ENCODE measurements around the gene SIRPA. TPM values are rescaled to one million over a fixed set of nuclear protein-coding genes. Genes with fewer than 3 reads are reported as not detected.

SIRPA gene
- total RNA-seq, 2 experiments from 2014 or later: 0.10 to 0.12 TPM

GRCh38 chr20:1872459-1873097 is 22.6 kb upstream of the SIRPA start:
- no peak overlapping the region for H3K4me3 Mint-ChIP-seq
- H3K27me3 Mint-ChIP-seq (ENCODE audit: low read depth): peaks cover 25% of the 10 kb centered on the region
- H3K4me1 Mint-ChIP-seq (ENCODE audit: low read depth): no peaks in the 10 kb centered on the region
- H3K9me3 Mint-ChIP-seq: no peaks in the 10 kb centered on the region
- intact Hi-C loops (cut with micrococcal nuclease): no loop called here
- no peak overlapping the region for H3K27ac Mint-ChIP-seq
- DNase-seq: peak; percentile 48
- CTCF ChIA-PET: no interaction called here
- no peaks in the 10 kb centered on the region for H3K36me3 Mint-ChIP-seq (ENCODE audit: low read depth)

GRCh38 chr20:1874450-1875182 is 20.6 kb upstream of the SIRPA start:
- intact Hi-C loops (cut with micrococcal nuclease): no loop called here
- H3K27me3 Mint-ChIP-seq (ENCODE audit: low read depth): peaks cover 15% of the 10 kb centered on the region
- DNase-seq: no peak
- H3K4me3 Mint-ChIP-seq: no peak overlapping the region
- H3K4me1 Mint-ChIP-seq (ENCODE audit: low read depth): no peaks in the 10 kb centered on the region
- H3K27ac Mint-ChIP-seq: no peak overlapping the region
- CTCF ChIA-PET: interaction anchor here (0.7 kb wide), 1 partner anchor 888 kb away, joined by 3 read pairs; no protein-coding TSS in a partner anchor
- H3K36me3 Mint-ChIP-seq (ENCODE audit: low read depth): no peaks in the 10 kb centered on the region
- H3K9me3 Mint-ChIP-seq: no peaks in the 10 kb centered on the region

GRCh38 chr20:1875183-1875554 is 20.0 kb upstream of the SIRPA start:
- Mint-ChIP-seq H3K4me3 (no peak overlapping the region), H3K36me3 (ENCODE audit: low read depth) (no peaks in the 10 kb centered on the region), H3K4me1 (ENCODE audit: low read depth) (no peaks in the 10 kb centered on the region), H3K27me3 (ENCODE audit: low read depth) (peaks cover 11% of the 10 kb centered on the region), H3K9me3 (no peaks in the 10 kb centered on the region), H3K27ac (no peak overlapping the region)
- CTCF ChIA-PET: no interaction called here
- intact Hi-C loops (cut with micrococcal nuclease): no loop called here
- DNase-seq: no peak

- Mint-ChIP-seq H3K27ac (no peak overlapping the region), H3K4me3 (no peak overlapping the region), H3K4me1 (ENCODE audit: low read depth) (no peaks in the 10 kb centered on the region), H3K27me3 (ENCODE audit: low read depth) (peaks cover 5% of the 10 kb centered on the region), H3K9me3 (no peaks in the 10 kb centered on the region), H3K36me3 (ENCODE audit: low read depth) (no peaks in the 10 kb centered on the region)
- intact Hi-C loops (cut with micrococcal nuclease): no loop called here
- DNase-seq: no peak
- CTCF ChIA-PET: no interaction called here
These were observed 19.4 kb upstream of the SIRPA start for GRCh38 chr20:1875762-1876161.

GRCh38 chr20:1876217-1876921 is 18.8 kb upstream of the SIRPA start:
- CTCF ChIA-PET: no interaction called here
- H3K4me1 Mint-ChIP-seq (ENCODE audit: low read depth): no peaks in the 10 kb centered on the region
- H3K36me3 Mint-ChIP-seq (ENCODE audit: low read depth): no peaks in the 10 kb centered on the region
- H3K4me3 Mint-ChIP-seq: no peak overlapping the region
- intact Hi-C loops (cut with micrococcal nuclease): no loop called here
- peaks cover 4% of the 10 kb centered on the region for H3K27me3 Mint-ChIP-seq (ENCODE audit: low read depth)
- no peaks in the 10 kb centered on the region for H3K9me3 Mint-ChIP-seq
- DNase-seq: no peak
- H3K27ac Mint-ChIP-seq: no peak overlapping the region

- DNase-seq: no peak
- Mint-ChIP-seq H3K9me3 (no peaks in the 10 kb centered on the region), H3K27me3 (ENCODE audit: low read depth) (no peaks in the 10 kb centered on the region), H3K4me3 (no peak overlapping the region), H3K36me3 (ENCODE audit: low read depth) (no peaks in the 10 kb centered on the region), H3K27ac (no peak overlapping the region), H3K4me1 (ENCODE audit: low read depth) (no peaks in the 10 kb centered on the region)
- CTCF ChIA-PET: no interaction called here
- intact Hi-C loops (cut with micrococcal nuclease): no loop called here
These were observed 18.1 kb upstream of the SIRPA start for GRCh38 chr20:1876975-1877608.

- Mint-ChIP-seq H3K9me3 (no peaks in the 10 kb centered on the region), H3K4me1 (ENCODE audit: low read depth) (peaks cover 3% of the 10 kb centered on the region), H3K4me3 (no peak overlapping the region), H3K27ac (no peak overlapping the region), H3K27me3 (ENCODE audit: low read depth) (no peaks in the 10 kb centered on the region), H3K36me3 (ENCODE audit: low read depth) (no peaks in the 10 kb centered on the region)
- CTCF ChIA-PET: no interaction called here
- intact Hi-C loops (cut with micrococcal nuclease): no loop called here
- no peak for DNase-seq
These were observed 17.5 kb upstream of the SIRPA start for GRCh38 chr20:1877609-1878200.

- Mint-ChIP-seq H3K27ac (no peak overlapping the region), H3K9me3 (no peaks in the 10 kb centered on the region), H3K4me3 (no peak overlapping the region), H3K4me1 (ENCODE audit: low read depth) (peaks cover 10% of the 10 kb centered on the region), H3K36me3 (ENCODE audit: low read depth) (no peaks in the 10 kb centered on the region), H3K27me3 (ENCODE audit: low read depth) (no peaks in the 10 kb centered on the region)
- no peak for DNase-seq
- CTCF ChIA-PET: interaction anchor here (0.6 kb wide), 1 partner anchor 166 kb away, joined by 3 read pairs; no protein-coding TSS in a partner anchor
- intact Hi-C loops (cut with micrococcal nuclease): no loop called here
These were observed 15.8 kb upstream of the SIRPA start for GRCh38 chr20:1879369-1879768.

GRCh38 chr20:1879934-1880333 is 15.3 kb upstream of the SIRPA start:
- no peak for DNase-seq
- CTCF ChIA-PET: no interaction called here
- H3K36me3 Mint-ChIP-seq (ENCODE audit: low read depth): no peaks in the 10 kb centered on the region
- H3K27ac Mint-ChIP-seq: no peak overlapping the region
- peaks cover 10% of the 10 kb centered on the region for H3K4me1 Mint-ChIP-seq (ENCODE audit: low read depth)
- H3K27me3 Mint-ChIP-seq (ENCODE audit: low read depth): no peaks in the 10 kb centered on the region
- H3K9me3 Mint-ChIP-seq: no peaks in the 10 kb centered on the region
- H3K4me3 Mint-ChIP-seq: no peak overlapping the region
- intact Hi-C loops (cut with micrococcal nuclease): no loop called here

GRCh38 chr20:1880529-1881239 is 14.5 kb upstream of the SIRPA start:
- H3K36me3 Mint-ChIP-seq (ENCODE audit: low read depth): no peaks in the 10 kb centered on the region
- intact Hi-C loops (cut with micrococcal nuclease): no loop called here
- H3K27ac Mint-ChIP-seq: no peak overlapping the region
- H3K9me3 Mint-ChIP-seq: no peaks in the 10 kb centered on the region
- CTCF ChIA-PET: no interaction called here
- no peak for DNase-seq
- H3K4me1 Mint-ChIP-seq (ENCODE audit: low read depth): peaks cover 10% of the 10 kb centered on the region
- H3K4me3 Mint-ChIP-seq: no peak overlapping the region
- H3K27me3 Mint-ChIP-seq (ENCODE audit: low read depth): no peaks in the 10 kb centered on the region

- no peak for DNase-seq
- Mint-ChIP-seq H3K4me1 (ENCODE audit: low read depth) (peaks cover 10% of the 10 kb centered on the region), H3K4me3 (no peak overlapping the region), H3K9me3 (no peaks in the 10 kb centered on the region), H3K27me3 (ENCODE audit: low read depth) (no peaks in the 10 kb centered on the region), H3K36me3 (ENCODE audit: low read depth) (no peaks in the 10 kb centered on the region), H3K27ac (no peak overlapping the region)
- CTCF ChIA-PET: no interaction called here
- intact Hi-C loops (cut with micrococcal nuclease): no loop called here
These were observed 13.9 kb upstream of the SIRPA start for GRCh38 chr20:1881240-1881835.
